Progenitor cell of endocrine pancreas (in vitro differentiated cells): ENCODE data around the gene NES. TPM values are rescaled to one million over a fixed set of nuclear protein-coding genes. Genes with fewer than 3 reads are reported as not detected.

Experiments used
- DNase-seq: peaks from one replicate; pipeline ENCODE4 v3.0.0; 2021; ENCODE audit warnings: low spot score; ENCODE audit not compliant: unreplicated experiment
- H3K27ac Mint-ChIP-seq: 2 replicates; pipeline ENCODE4 v1.8.0; 2021; ENCODE audit warnings: mild to moderate bottlenecking, moderate library complexity, mixed read lengths
- H3K27me3 Mint-ChIP-seq: 2 replicates; pipeline ENCODE4 v1.8.0; 2021; ENCODE audit warnings: mixed read lengths
- H3K36me3 Mint-ChIP-seq: 2 replicates; pipeline ENCODE4 v1.8.0; 2022; ENCODE audit warnings: mixed read lengths; ENCODE audit not compliant: insufficient read depth
- H3K4me1 Mint-ChIP-seq: 2 replicates; pipeline ENCODE4 v1.8.0; 2021; ENCODE audit warnings: low read depth, mixed read lengths
- H3K4me3 Mint-ChIP-seq: 2 replicates; pipeline ENCODE4 v1.8.0; 2021; ENCODE audit warnings: low read depth, mild to moderate bottlenecking, moderate library complexity, mixed read lengths
- H3K9me3 Mint-ChIP-seq: 2 replicates; pipeline ENCODE4 v1.8.0; 2021; ENCODE audit warnings: low read depth, mixed read lengths
- CTCF ChIP-seq: fragments of 200-600 bp; sonication (generic); IDR thresholded peaks from one replicate; pipeline ENCODE4 v1.5.0; 2021; ENCODE audit warnings: antibody characterized with exemption, mild to moderate bottlenecking; ENCODE audit not compliant: unreplicated experiment
- total RNA-seq: library from RNA; stranded (reverse); gene quantifications from 2 replicates; pipeline ENCODE4 v1.2.1, GENCODE V29; 2021

The NES gene
- total RNA-seq, 1 donor from 2014 or later: 33.9 TPM

GRCh38 chr1:156656806-156657740 is 20.1 kb downstream of the NES start:
- no peak overlapping the region for H3K4me3 Mint-ChIP-seq
- H3K4me1 Mint-ChIP-seq: peaks cover 18% of the 10 kb centered on the region

GRCh38 chr1:156655904-156656516 is 21.2 kb downstream of the NES start:
- Mint-ChIP-seq H3K36me3 (no peaks in the 10 kb centered on the region), H3K4me3 (no peak overlapping the region), H3K27me3 (peaks cover 81% of the 10 kb centered on the region), H3K4me1 (peaks cover 10% of the 10 kb centered on the region), H3K27ac (no peak overlapping the region), H3K9me3 (no peaks in the 10 kb centered on the region)
- TF ChIP-seq CTCF: no peak
- no peak for DNase-seq

More at GRCh38 chr1:156656806-156657740, 20.1 kb downstream of the NES start:
- Mint-ChIP-seq H3K36me3 (no peaks in the 10 kb centered on the region), H3K27me3 (peaks cover 73% of the 10 kb centered on the region), H3K27ac (no peak overlapping the region), H3K9me3 (no peaks in the 10 kb centered on the region)
- DNase-seq: peak; percentile 73
- TF ChIP-seq CTCF: peak; percentile 93

GRCh38 chr1:156655151-156655903 is 21.9 kb downstream of the NES start:
- H3K36me3 Mint-ChIP-seq: no peaks in the 10 kb centered on the region
- H3K27me3 Mint-ChIP-seq: peaks cover 88% of the 10 kb centered on the region
- H3K9me3 Mint-ChIP-seq: no peaks in the 10 kb centered on the region
- H3K27ac Mint-ChIP-seq: no peak overlapping the region
- TF ChIP-seq CTCF: no peak
- peaks cover 6% of the 10 kb centered on the region for H3K4me1 Mint-ChIP-seq
- no peak for DNase-seq
- no peak overlapping the region for H3K4me3 Mint-ChIP-seq

- no peaks in the 10 kb centered on the region for H3K9me3 Mint-ChIP-seq
- peaks cover 93% of the 10 kb centered on the region for H3K27me3 Mint-ChIP-seq
- no peak for DNase-seq
- H3K27ac Mint-ChIP-seq: no peak overlapping the region
- H3K36me3 Mint-ChIP-seq: no peaks in the 10 kb centered on the region
- peaks cover 4% of the 10 kb centered on the region for H3K4me1 Mint-ChIP-seq
- no peak for TF ChIP-seq CTCF
- no peak overlapping the region for H3K4me3 Mint-ChIP-seq
Measured at GRCh38 chr1:156654700-156655099, 22.5 kb downstream of the NES start.

GRCh38 chr1:156652992-156653355 is 24.2 kb downstream of the NES start:
- peaks cover 95% of the 10 kb centered on the region for H3K27me3 Mint-ChIP-seq
- H3K4me1 Mint-ChIP-seq: peaks cover 4% of the 10 kb centered on the region
- no peak for TF ChIP-seq CTCF
- H3K27ac Mint-ChIP-seq: no peak overlapping the region
- no peaks in the 10 kb centered on the region for H3K36me3 Mint-ChIP-seq
- no peaks in the 10 kb centered on the region for H3K9me3 Mint-ChIP-seq
- DNase-seq: no peak
- H3K4me3 Mint-ChIP-seq: no peak overlapping the region
